Stimulated activated naive B cell treated with anti-CD40 and anti-IgM and Interleukin-4, amounts not matched to agents 10 μg/mL and 1 μg/mL and 100 μg/mL, for 72 hours (primary cell): Measurements from ENCODE around the gene AXDND1.
"Not testable (repeated sequence)": the region's sequence is repeated elsewhere in the genome, so short reads cannot be mapped to it uniquely, and the experiment has no call there.

Experiments used
- ATAC-seq, 2 donors: fragments of 150-1000 bp; cut with Tn5 transposase; replicated peaks; 2 replicates each; pipeline ENCODE4 v1.10.0; 2021; ENCODE audit warnings: moderate library complexity in 1 of 2
- DNase-seq: peaks from one replicate; pipeline ENCODE4 v3.0.0; 2021
- H3K27ac Mint-ChIP-seq: one replicate; pipeline ENCODE4 v1.8.0; 2022; ENCODE audit warnings: mild to moderate bottlenecking, mixed read lengths
- H3K27me3 Mint-ChIP-seq, 2 donors: one replicate each; pipeline ENCODE4 v1.8.0; 2022; ENCODE audit warnings: mixed read lengths in 2 of 2
- H3K36me3 Mint-ChIP-seq, 2 donors: one replicate each; pipeline ENCODE4 v1.8.0; 2022; ENCODE audit warnings: mixed read lengths in 2 of 2, mild to moderate bottlenecking in 1 of 2
- H3K4me1 Mint-ChIP-seq, 2 donors: one replicate each; pipeline ENCODE4 v1.8.0; 2022; ENCODE audit warnings: mixed read lengths in 2 of 2, mild to moderate bottlenecking in 1 of 2
- H3K4me3 Mint-ChIP-seq, 2 donors: one replicate each; pipeline ENCODE4 v1.8.0; 2022; ENCODE audit warnings: mild to moderate bottlenecking in 2 of 2, mixed read lengths in 2 of 2, moderate library complexity in 1 of 2
- H3K9me3 Mint-ChIP-seq, 2 donors: one replicate each; pipeline ENCODE4 v1.8.0; 2022; ENCODE audit warnings: mixed read lengths in 2 of 2, mild to moderate bottlenecking in 1 of 2

AXDND1 gene

GRCh38 chr1:179399399-179399798, 33.6 kb downstream of the AXDND1 start:
- not testable (repeated sequence) for H3K27ac Mint-ChIP-seq, H3K4me3 Mint-ChIP-seq, H3K36me3 Mint-ChIP-seq, DNase-seq, H3K9me3 Mint-ChIP-seq, ATAC-seq, H3K4me1 Mint-ChIP-seq
- peaks cover 13 to 26% of the 10 kb centered on the region in 2 donors for H3K27me3 Mint-ChIP-seq

GRCh38 chr1:179417760-179418159, 52.0 kb downstream of the AXDND1 start:
- H3K27ac Mint-ChIP-seq, H3K36me3 Mint-ChIP-seq, H3K27me3 Mint-ChIP-seq, H3K9me3 Mint-ChIP-seq, H3K4me1 Mint-ChIP-seq, H3K4me3 Mint-ChIP-seq, DNase-seq, ATAC-seq: not testable (repeated sequence)

- DNase-seq, H3K9me3 Mint-ChIP-seq, H3K27me3 Mint-ChIP-seq, H3K27ac Mint-ChIP-seq, ATAC-seq, H3K4me3 Mint-ChIP-seq, H3K4me1 Mint-ChIP-seq, H3K36me3 Mint-ChIP-seq: not testable (repeated sequence)
Observed at GRCh38 chr1:179418706-179419105, 52.9 kb downstream of the AXDND1 start.

- no peaks in the 10 kb centered on the region for H3K27me3 Mint-ChIP-seq
- ATAC-seq, result no peak
- no peak overlapping the region for H3K4me3 Mint-ChIP-seq
- H3K27ac Mint-ChIP-seq, result no peak overlapping the region
- peaks cover 20 to 22% of the 10 kb centered on the region in 2 donors for H3K9me3 Mint-ChIP-seq
- H3K36me3 Mint-ChIP-seq, result peaks cover 4 to 14% of the 10 kb centered on the region in 2 donors
- no peak for DNase-seq
- no peaks in the 10 kb centered on the region for H3K4me1 Mint-ChIP-seq
Observed at GRCh38 chr1:179424610-179425009, 58.8 kb downstream of the AXDND1 start.

- DNase-seq, result no peak
- H3K27ac Mint-ChIP-seq, result no peak overlapping the region
- peaks cover 4 to 14% of the 10 kb centered on the region in 2 donors for H3K36me3 Mint-ChIP-seq
- H3K27me3 Mint-ChIP-seq, result no peaks in the 10 kb centered on the region
- H3K4me1 Mint-ChIP-seq, result no peaks in the 10 kb centered on the region
- H3K9me3 Mint-ChIP-seq, result peaks cover 20 to 22% of the 10 kb centered on the region in 2 donors
- ATAC-seq, result no peak
- H3K4me3 Mint-ChIP-seq, result no peak overlapping the region
Observed at GRCh38 chr1:179425186-179425585, 59.4 kb downstream of the AXDND1 start.

GRCh38 chr1:179437171-179437570, 71.4 kb downstream of the AXDND1 start:
- no peaks in the 10 kb centered on the region for H3K36me3 Mint-ChIP-seq
- H3K9me3 Mint-ChIP-seq, result peaks cover 0 to 2% of the 10 kb centered on the region in 2 donors
- no peaks in the 10 kb centered on the region for H3K4me1 Mint-ChIP-seq
- peaks cover 20 to 27% of the 10 kb centered on the region in 2 donors for H3K27me3 Mint-ChIP-seq
- ATAC-seq, result no peak
- no peak overlapping the region for H3K27ac Mint-ChIP-seq
- no peak overlapping the region for H3K4me3 Mint-ChIP-seq
- DNase-seq, result no peak

- ATAC-seq, result not testable (repeated sequence)
Observed at GRCh38 chr1:179439646-179440045, 73.9 kb downstream of the AXDND1 start.

GRCh38 chr1:179440301-179440700, 74.5 kb downstream of the AXDND1 start:
- H3K4me3 Mint-ChIP-seq, H3K36me3 Mint-ChIP-seq: not testable (repeated sequence)

More at GRCh38 chr1:179439646-179440045, 73.9 kb downstream of the AXDND1 start:
- H3K36me3 Mint-ChIP-seq, DNase-seq, H3K4me1 Mint-ChIP-seq, H3K9me3 Mint-ChIP-seq, H3K27me3 Mint-ChIP-seq, H3K27ac Mint-ChIP-seq, H3K4me3 Mint-ChIP-seq: not testable (repeated sequence)

GRCh38 chr1:179440971-179441370, 75.2 kb downstream of the AXDND1 start:
- Mint-ChIP-seq H3K9me3 (no peaks in the 10 kb centered on the region), H3K36me3 (no peaks in the 10 kb centered on the region), H3K4me3 (no peak overlapping the region), H3K4me1 (no peaks in the 10 kb centered on the region), H3K27ac (no peak overlapping the region), H3K27me3 (peaks cover 5 to 6% of the 10 kb centered on the region in 2 donors)
- ATAC-seq, result no peak
- DNase-seq, result no peak

More at GRCh38 chr1:179440301-179440700, 74.5 kb downstream of the AXDND1 start:
- H3K4me1 Mint-ChIP-seq, ATAC-seq, H3K27ac Mint-ChIP-seq, DNase-seq, H3K9me3 Mint-ChIP-seq, H3K27me3 Mint-ChIP-seq: not testable (repeated sequence)

- Mint-ChIP-seq H3K4me1 (no peaks in the 10 kb centered on the region), H3K4me3 (no peak overlapping the region), H3K36me3 (no peaks in the 10 kb centered on the region), H3K27ac (no peak overlapping the region), H3K27me3 (peaks cover 4 to 5% of the 10 kb centered on the region in 2 donors), H3K9me3 (no peaks in the 10 kb centered on the region)
- ATAC-seq (no peak), DNase-seq (no peak)
Observed at GRCh38 chr1:179441501-179441900, 75.7 kb downstream of the AXDND1 start.

GRCh38 chr1:179442846-179443245, 77.1 kb downstream of the AXDND1 start:
- H3K27me3 Mint-ChIP-seq, result peaks cover 5 to 12% of the 10 kb centered on the region in 2 donors
- not testable (repeated sequence) for H3K9me3 Mint-ChIP-seq, H3K36me3 Mint-ChIP-seq, H3K4me1 Mint-ChIP-seq, H3K27ac Mint-ChIP-seq, DNase-seq, H3K4me3 Mint-ChIP-seq, ATAC-seq

GRCh38 chr1:179445593-179445992, 79.8 kb downstream of the AXDND1 start:
- no peaks in the 10 kb centered on the region for H3K9me3 Mint-ChIP-seq
- no peak overlapping the region for H3K27ac Mint-ChIP-seq
- no peak overlapping the region for H3K4me3 Mint-ChIP-seq
- DNase-seq, result no peak
- no peaks in the 10 kb centered on the region for H3K4me1 Mint-ChIP-seq
- peaks cover 12 to 16% of the 10 kb centered on the region in 2 donors for H3K27me3 Mint-ChIP-seq
- no peaks in the 10 kb centered on the region for H3K36me3 Mint-ChIP-seq
- no peak for ATAC-seq

- no peak for ATAC-seq
- H3K27ac Mint-ChIP-seq, result no peak overlapping the region
- H3K9me3 Mint-ChIP-seq, result peaks cover 0 to 5% of the 10 kb centered on the region in 2 donors
- no peak overlapping the region for H3K4me3 Mint-ChIP-seq
- peaks cover 0 to 2% of the 10 kb centered on the region in 2 donors for H3K36me3 Mint-ChIP-seq
- DNase-seq, result no peak
- H3K27me3 Mint-ChIP-seq, result peaks cover 21 to 25% of the 10 kb centered on the region in 2 donors
- H3K4me1 Mint-ChIP-seq, result no peaks in the 10 kb centered on the region
Observed at GRCh38 chr1:179447489-179447888, 81.7 kb downstream of the AXDND1 start.

GRCh38 chr1:179448437-179449149, 82.8 kb downstream of the AXDND1 start:
- peaks cover 21 to 25% of the 10 kb centered on the region in 2 donors for H3K27me3 Mint-ChIP-seq
- no peaks in the 10 kb centered on the region for H3K4me1 Mint-ChIP-seq
- no peak for ATAC-seq
- peaks cover 0 to 5% of the 10 kb centered on the region in 2 donors for H3K9me3 Mint-ChIP-seq
- H3K4me3 Mint-ChIP-seq, result no peak overlapping the region
- DNase-seq, result no peak
- peaks cover 0 to 2% of the 10 kb centered on the region in 2 donors for H3K36me3 Mint-ChIP-seq
- H3K27ac Mint-ChIP-seq, result no peak overlapping the region

- not testable (repeated sequence) for H3K4me1 Mint-ChIP-seq, ATAC-seq, DNase-seq, H3K27me3 Mint-ChIP-seq, H3K36me3 Mint-ChIP-seq, H3K9me3 Mint-ChIP-seq, H3K27ac Mint-ChIP-seq, H3K4me3 Mint-ChIP-seq
Observed at GRCh38 chr1:179459606-179460206, 93.9 kb downstream of the AXDND1 start.
